Activated T-cell treated with anti-CD3 and anti-CD28 coated beads, Interleukin-2, amount 50 U/mL, for 48 hours (primary cell): ENCODE data around the gene REV3L.
"Not testable (repeated sequence)": the region's sequence is repeated elsewhere in the genome, so short reads cannot be mapped to it uniquely, and the experiment has no call there.

Experiments
- DNase-seq, 2 experiments: peaks; one replicate each; pipeline ENCODE4 v3.0.0-alpha.2; 2020

Gene REV3L

DNA sequence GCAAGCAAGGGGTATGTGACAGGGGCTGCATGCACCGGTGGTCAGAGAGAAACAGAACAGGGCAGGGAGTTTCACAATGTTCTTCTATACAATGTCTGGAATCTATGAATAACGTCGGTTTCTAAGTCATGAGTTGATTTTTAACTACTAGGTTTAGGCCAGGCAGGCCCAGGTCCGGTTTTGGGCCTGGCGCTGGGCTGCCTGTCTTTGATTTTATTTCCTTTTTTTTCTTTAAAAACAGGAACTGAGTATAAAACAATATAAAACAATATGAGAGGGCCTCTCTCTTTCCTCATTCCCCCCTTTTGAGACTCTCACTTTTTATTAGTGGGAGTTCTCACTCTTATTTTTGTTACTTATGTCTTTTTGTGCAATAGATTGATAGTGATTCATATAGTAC lies 198.7 kb downstream of the REV3L start:
- not testable (repeated sequence) for DNase-seq

DNA sequence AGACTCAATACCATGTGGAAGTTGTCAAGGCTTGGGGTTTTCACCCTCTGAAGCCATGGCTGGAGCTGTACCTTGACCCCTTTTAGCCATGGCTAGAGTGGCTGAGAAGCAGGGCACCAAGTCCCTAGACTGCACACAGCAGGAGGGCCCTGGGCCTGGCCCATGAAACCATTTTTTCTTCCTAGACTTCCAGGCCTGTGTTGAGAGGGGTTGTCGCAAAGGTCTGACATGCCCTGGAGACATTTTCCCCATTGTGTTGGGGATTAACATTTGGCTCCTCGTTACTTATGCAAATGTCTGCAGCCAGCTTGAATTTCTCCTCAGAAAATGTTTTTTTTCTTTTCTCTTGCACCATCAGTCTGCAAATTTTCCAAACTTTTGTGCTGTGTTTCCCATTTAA lies 199.3 kb downstream of the REV3L start:
- DNase-seq, result no peak

DNA sequence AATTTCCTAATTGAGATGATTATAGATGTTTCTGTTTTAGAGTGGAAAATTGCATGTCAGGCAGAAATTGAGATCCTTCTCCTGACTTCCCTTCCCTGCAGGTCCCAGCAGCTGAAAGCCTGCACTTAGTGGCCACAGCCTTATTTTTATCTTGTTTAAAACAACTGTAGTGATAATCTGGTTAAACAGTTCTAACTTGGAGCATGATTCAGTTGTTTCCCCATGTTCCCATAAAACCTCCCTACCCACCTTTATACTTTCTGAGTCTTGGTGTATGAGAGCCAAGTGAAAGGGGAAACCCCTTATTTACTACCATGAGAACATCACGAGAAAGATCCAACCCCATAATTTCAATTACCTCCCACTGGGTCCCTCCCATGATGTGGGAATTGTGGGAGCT lies 200.5 kb downstream of the REV3L start:
- DNase-seq, result no peak

DNA sequence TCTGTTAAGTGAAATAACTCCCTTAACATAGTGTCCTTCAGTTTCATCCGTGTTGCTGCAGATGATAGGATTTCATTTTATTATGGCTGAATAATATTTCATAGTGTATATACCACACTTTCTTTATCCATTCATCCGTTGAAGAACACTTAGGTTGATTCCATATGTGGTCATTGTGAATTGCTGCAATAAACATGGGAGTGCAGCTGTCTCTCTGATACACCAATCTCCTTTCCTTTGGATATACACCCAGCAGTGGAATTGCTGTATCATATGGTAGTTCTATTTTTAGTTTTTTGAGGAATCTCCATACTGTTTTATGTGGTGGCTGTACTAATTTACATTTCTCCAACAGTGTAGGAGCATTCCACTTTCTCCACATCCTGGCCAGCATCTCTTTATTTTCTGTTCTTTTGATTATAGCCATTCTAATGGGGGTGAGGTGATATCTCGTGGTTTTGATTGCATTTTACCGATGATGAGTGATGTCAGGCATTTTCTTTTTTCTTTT lies 202.5 kb downstream of the REV3L start:
- DNase-seq, result no peak

DNA sequence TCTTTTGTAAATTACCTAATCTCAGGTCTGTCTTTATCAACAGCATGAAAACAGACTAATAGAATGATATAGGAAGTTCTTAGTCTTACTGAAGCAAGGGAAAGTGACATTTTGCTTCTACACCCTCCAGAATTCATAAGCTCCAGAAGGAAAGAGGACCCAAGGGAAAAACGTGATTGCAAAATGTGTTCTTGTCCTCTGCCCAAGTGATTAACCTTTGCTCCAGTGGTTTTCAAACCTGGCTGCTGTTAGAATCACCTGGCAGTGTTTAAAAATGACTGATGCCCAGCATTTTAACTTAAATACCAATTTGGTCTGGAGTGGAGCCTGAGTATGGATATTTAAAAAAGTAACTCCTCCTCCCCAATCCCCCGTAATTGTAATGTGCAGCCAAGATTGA lies 204.3 kb downstream of the REV3L start:
- no peak for DNase-seq

DNA sequence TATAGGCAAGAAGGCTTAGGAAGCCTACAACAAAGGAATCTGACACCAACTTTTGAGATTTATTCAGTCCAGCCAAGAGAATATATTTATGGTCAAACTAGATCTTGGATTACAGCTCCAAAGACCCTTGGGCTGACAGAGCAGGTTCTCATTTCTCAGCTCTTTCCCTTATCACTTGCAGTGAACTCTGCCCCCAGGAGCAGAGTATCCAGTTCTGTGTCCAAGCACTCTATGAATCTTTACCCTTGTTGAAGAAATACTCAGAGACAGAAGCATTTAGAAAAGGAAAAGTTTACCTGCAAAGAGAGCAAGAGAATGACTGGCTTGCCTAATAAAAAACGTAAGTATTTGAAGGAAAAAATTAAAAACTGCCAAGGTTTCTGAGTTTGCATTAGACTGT lies 205.2 kb downstream of the REV3L start:
- DNase-seq, result no peak

DNA sequence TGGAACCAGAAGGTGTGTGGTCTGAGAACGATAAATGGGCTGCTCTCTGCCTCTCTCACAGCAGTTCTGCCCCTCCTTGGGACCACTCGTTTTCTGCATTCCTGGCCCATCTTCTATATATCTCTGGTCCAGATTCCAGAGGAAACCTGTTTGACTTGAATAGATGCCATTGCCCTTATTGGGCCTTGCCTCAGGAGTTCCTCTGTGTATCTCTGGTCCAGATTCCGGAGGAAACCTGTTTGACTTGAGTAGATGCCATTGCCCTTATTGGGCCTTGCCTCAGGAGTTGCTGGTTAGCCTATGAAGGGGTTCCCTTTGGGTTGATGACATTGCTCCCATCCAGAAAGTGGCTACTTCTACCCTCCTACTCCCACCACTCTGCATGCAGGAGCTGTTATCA lies 206.3 kb downstream of the REV3L start:
- DNase-seq, result no peak

DNA sequence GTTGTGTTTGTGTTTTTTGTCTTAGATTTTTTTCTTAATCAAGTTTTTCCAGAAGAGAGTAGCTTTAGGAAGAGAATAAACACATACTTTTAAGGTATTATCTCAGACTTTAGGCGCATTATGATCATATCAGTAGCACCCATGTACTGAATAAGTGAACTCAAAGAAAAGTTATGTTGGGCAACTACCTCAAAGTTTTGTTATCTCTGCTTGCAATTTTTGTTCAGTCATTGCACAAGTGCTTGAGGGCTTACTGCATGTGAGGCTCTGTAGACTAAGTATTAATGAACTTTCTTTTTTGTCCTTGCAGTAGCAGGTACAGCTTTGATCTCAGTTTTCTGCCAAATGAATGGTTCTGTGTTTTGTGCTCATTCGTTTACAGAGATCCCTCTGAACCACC lies 206.7 kb downstream of the REV3L start:
- no peak for DNase-seq

DNA sequence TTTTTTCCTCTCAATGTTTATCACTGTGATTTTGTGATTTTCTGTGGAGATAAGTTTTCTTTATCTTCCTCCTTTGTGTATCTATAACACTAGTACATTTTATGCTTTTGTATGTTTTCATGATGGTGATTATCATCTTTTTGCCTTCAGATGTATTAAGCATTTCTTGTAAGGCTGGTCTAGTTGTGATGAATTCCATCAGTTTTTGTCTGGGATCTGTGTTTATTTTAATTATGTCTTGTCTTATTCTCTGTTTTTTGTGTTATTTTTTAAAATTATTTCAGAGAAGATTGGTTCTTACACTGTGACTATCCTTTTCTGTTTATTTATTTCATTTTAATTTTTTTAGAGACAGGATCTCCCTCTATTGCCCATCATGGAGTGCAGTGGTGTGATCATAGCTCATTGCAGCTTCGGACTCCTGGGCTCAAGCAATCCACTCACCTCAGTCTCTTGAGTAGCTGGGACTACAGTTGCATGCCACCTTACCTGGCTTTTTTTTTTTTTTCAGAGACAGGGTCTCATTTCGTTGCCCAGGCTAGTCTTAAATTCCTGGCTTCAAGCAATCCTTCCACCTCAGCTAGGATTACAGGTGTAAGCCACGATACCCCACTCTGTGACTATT lies 208.3 kb downstream of the REV3L start:
- no peak for DNase-seq

DNA sequence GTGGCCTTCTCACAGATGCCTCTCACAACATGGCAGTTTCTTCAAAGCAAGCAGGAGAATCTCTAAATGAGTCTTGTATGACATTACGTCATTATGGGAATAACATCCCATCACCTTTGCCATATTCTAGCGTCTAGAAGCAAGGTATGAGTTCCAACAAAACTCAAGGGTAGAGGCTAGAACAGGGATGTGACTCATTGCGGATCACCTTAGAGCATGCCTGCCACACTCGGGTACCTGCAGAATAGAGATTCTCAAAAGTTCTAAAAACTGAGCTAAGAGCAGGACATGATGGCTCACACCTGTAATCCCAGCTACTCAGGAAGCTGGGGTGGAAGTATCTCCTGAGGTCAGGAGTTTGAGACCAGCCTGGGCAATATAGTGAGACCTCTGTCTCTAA lies 212.9 kb downstream of the REV3L start:
- DNase-seq, result no peak

DNA sequence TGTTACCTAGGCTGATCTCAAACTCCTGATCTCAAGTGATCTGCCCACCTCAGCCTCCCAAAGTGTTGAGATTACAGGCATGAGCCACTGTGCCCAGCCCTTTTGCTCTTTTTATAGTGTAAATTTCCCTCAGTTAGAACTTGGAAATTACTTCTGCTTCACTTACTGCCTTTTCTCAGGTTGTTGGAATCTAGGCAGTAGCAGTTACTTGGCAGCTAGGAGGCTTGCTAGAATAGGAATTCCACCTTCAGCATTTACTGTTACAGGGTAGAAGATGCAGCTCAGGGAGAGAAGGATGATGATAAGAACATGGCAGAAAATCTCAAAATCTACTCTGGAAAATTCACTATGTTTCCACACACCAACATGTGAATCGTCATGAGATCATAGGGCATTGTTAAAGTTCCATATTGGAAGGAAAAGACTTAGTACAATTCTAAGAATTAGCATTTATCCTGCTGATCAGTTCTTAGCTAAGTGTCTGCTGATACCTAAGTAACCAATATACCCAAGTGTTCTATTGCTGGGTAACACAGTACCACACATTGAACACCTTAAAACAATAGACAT lies 213.5 kb downstream of the REV3L start:
- DNase-seq, result no peak

DNA sequence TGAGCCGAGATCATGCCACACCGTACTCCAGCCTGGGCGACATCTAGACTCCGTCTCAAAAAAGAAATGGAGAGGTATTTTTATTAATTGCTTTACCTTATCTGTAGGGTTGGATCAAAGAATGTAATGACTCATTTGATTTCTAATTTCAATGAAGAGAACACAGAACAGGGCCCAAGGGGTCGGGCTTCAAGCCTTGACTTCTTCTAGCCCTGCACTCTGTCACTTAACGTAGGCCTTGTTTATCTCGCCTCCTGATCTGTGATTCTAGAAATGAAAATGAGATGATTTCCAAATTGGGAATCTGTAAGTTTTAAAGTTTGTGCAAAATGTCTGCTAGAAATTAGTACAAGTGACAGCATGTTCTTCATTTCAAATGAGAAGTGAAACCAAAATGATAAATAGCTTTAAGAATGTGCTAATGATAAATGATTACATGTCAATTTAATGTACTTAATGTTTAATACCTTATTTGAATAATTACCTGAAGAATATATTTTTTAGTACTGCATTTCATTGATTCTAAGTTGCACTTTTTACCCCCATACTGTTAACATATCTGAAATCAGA lies 215.2 kb downstream of the REV3L start:
- DNase-seq, result no peak

DNA sequence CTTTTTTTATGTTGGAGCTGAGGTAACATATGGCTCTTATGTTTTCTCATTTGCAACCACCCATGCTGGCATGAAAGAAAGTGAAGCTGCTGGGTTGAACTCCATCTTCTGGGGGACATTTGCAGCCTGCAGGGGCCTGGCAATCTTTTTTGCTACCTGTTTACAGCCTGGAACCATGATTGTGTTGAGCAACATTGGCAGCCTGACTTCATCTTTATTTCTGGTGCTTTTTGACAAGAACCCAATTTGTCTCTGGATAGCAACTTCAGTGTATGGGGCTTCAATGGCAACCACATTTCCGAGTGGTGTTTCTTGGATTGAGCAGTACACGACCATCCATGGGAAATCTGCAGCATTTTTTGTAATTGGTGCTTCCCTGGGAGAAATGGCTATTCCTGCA lies 216.7 kb downstream of the REV3L start:
- no peak for DNase-seq

DNA sequence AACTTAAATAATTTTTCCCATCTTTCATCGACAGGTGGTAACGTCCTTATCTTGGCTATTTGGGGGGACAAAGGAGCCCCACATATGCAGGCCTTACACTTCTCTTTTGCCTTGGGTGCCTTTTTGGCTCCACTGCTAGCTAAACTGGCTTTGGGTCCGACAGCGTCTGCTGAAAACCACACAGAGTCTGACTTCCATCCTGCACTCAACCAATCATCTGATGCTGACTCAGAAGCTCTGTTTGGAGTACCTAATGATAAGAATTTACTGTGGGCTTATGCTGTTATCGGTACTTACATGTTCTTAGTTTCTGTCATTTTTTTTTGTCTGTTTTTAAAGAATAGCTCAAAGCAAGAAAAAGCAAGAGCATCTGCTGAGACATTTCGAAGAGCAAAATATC lies 217.2 kb downstream of the REV3L start:
- no peak for DNase-seq

DNA sequence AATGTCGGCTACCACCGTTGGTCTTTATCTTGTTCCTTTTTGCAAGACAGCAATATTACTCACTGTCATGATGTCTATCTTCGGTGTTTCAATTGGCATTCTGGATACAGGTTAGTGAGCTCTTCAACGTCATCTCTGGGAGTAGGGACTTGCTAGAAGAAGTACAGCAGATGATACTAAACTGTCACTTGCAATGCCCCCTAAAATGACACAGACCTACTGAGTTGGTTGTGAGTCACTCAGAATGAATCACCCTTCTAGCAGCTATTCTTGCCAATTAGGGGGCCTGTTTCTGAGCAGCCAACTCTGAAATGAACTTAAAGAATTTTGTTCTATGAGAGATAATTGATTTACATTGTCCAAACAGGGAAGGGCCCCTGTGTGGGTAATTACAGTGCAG lies 219.2 kb downstream of the REV3L start:
- DNase-seq, result no peak

DNA sequence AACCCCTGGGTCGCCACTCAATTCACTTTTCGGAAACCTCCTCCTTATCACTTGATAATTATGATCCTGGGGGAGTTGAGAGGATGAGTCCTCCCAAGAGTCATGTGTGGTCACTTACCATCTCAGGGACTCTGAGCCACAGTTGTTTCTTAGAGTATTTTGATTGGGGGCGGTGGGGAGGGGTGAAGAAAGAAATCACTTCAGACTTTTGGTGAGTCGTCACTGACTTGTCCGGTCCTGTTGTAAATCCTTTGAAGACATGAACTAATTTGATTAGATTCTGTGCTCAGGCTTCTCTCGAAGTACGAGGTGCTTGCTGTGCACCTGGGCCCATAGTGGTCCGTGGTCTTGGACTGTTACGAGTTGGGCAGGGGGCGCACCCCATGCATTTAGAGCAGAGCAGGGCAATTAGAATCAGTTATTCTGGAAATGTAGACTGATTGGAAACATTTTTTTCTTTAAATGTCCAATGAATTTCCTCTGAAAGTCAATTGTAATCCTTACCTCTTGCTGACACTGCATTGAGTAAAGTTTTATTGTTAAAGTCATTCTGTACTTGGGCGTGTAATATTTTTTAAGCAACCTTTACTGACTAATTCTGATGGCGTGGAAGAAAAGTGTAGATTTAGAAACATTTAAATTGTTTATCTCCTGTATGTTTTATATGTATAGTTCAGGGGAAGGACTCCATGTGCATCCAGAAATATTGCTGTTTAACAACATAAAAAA lies 222.3 kb downstream of the REV3L start:
- DNase-seq, result no peak

DNA sequence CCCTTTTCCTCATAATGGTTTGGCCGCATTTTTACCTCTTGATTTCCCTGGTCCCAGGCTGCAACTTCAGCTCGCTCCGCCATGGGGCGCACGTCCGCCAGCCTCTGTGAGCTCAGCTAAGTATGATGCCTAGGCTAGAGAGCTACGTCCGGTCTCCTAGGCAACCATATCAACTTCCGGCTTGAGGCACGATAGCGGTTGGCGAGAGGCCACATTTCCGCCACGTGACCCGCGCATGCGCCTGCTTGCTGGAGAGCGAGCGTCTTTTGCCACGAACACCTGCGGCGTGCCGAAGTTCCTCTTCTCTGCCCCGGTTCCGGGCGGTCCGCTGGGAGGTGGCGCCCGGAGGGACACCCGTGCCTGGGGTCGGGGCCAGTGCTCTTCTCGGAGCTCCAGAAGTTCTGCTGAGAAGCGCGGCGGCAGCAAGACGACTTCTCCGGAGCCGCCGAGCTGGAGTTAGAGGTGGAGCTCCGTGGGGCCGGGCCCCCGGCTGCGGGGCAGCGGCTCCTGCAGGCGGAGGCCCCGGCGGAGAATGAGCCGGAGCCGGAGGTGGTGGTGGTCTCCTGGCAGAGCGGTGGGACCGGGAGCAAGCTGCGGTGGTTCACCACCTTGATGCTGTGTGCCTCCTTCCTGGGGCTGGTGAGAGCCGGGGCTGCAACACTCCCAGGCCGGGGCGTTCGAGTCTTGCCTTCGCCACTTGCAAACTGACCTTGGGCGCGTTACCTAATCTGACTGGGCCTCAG lies 223.8 kb downstream of the REV3L start:
- peak; percentile 98 to 99 for DNase-seq

DNA sequence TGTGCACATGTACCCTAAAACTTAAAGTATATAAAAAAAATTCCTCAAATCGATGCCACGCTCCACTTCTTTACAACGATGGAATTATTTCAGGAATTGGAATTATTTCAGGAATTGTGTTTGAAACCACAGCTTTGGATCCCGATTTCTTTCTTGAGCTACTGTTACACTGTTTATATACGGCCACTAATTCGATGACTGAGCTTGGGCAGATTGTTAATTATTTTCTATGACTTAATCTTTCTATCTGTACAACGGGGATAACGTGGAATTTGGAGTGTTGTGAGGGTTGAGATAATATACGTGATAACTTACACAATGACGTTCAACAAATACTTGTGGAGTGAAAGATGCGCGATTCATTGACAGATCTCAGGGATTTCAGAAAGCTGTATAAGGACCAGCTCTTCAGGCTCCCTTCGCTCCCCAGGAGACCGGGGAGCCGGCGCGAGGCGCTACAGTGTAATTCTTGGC lies 224.4 kb downstream of the REV3L start:
- no peak for DNase-seq

DNA sequence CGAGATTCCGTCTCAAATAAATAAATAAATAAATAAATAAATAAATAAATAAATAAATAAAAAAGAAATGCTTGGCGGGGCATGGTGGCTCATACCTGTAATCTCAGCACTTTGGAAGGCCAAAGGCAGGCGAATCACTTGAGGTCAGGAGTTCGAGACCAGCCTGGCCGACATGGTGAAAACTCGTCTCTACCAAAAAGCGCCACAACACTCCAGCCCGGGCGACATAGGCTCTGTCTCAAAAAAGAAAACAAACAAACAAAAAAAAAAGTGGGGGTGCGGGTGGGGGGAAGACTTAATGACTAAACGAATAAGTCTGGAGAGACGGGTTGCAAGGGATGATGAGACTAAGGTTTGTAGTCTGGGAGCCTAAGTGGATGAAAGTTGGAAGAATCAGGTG lies 225.0 kb downstream of the REV3L start:
- no peak for DNase-seq

DNA sequence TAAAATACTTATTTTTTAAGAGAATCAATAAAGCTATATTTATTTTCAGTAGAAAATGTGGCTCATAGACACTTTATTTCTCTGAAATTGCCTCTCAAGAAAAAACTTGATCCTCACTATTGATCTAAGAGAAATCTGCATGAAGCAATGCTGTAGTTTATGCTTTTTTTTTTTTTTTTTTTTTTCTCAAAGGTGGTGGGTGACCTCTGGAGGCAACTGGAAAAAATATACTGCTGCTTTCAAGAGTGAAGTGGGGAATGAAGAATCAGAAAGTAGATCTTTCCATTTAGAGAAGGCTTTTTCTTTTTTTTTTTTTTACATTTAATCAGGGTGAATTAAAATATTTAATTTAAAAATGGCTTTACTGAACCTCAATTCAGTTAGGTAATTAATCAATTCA lies 226.4 kb downstream of the REV3L start:
- DNase-seq, result no peak

DNA sequence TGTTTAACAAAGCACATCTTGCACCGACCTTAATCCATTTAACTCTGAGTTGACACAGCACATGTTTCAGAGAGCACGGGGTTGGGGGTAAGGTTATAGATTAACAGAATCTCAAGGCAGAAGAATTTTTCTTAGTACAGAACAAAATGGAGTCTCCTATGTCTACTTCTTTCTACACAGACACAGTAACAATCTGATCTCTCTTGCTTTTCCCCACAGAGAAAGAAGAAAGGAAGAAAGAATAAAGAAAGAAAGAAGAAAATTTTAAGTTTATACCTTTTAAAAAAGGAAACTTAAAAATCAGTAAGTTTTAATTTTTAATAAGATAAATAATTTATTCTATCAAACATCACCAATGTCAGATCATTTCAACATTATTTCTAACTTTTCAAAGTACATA lies 227.2 kb downstream of the REV3L start:
- DNase-seq, result not testable (repeated sequence)

DNA sequence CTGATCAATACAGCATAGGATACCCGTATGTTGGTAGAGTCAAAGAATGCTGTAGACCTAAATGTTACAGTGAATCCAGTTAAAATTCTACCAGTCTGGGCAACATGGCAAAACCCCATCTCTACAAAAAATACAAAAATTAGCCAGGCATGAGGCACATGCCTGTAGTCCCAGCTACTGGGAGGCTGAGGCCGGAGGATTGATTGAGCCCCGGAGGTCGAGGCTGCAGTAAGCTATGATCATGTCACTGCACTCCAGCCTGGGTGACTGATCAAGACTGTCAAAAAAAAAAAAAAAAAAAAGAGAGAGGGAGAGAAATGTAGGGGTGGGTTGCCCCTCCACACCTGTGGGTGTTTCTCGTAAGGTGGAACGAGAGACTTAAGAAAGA lies 228.2 kb downstream of the REV3L start:
- no peak for DNase-seq
